Left ventricle myocardium inferior (tissue), 1 donor: ENCODE results near the gene ZNF80. TPM values are rescaled to one million over a fixed set of nuclear protein-coding genes. Genes with fewer than 3 reads are reported as not detected.

Source experiments
- DNase-seq: peaks from one replicate; pipeline ENCODE4 v3.0.0-alpha.2; 2020
- H3K27ac ChIP-seq: fragments of 200-600 bp; replicated peaks from 2 replicates; pipeline ENCODE4 v1.8.0; 2021
- H3K27me3 ChIP-seq: fragments of 200-600 bp; 2 replicates; pipeline ENCODE4 v1.8.0; 2021; ENCODE audit warnings: low read depth
- H3K36me3 ChIP-seq: fragments of 200-600 bp; 2 replicates; pipeline ENCODE4 v1.8.0; 2021
- H3K4me1 ChIP-seq: fragments of 200-600 bp; 2 replicates; pipeline ENCODE4 v1.8.0; 2021
- H3K4me3 ChIP-seq: fragments of 200-600 bp; 2 replicates; pipeline ENCODE4 v1.8.0; 2021; ENCODE audit warnings: mild to moderate bottlenecking, moderate library complexity
- H3K9me3 ChIP-seq: fragments of 200-600 bp; replicated peaks from 2 replicates; pipeline ENCODE4 v1.8.0; 2021
- CTCF ChIP-seq: fragments of 200-600 bp; IDR thresholded peaks from 2 replicates; pipeline ENCODE4 v1.8.0; 2021; ENCODE audit warnings: antibody characterized with exemption, mild to moderate bottlenecking, borderline replicate concordance
- intact Hi-C: fragments of 100-400 bp; cut with micrococcal nuclease; formaldehyde crosslinking; loops from one replicate; pipeline ENCODE4 v1.11.0; 2022
- total RNA-seq: library from RNA; stranded (reverse); fragmentation: NEBNext Ultra II Directional; extraction: Animal tissue kit (Norgen Biotek cat#: 25700); gene quantifications from one replicate; pipeline ENCODE4 v1.2.1, GENCODE V29; 2021
- donor health status: DM: no; HTN: yes; CAD: no; lungs with severe emphysema.

The ZNF80 gene
- total RNA-seq, 1 donor from 2014 or later = not detected

GRCh38 chr3:114272271-114272670 lies 34.9 kb upstream of the ZNF80 start:
- Histone ChIP-seq H3K27me3 (no peaks in the 10 kb centered on the region), H3K36me3 (no peaks in the 10 kb centered on the region), H3K4me1 (no peaks in the 10 kb centered on the region), H3K27ac (no peak overlapping the region), H3K9me3 (peaks cover 32% of the 10 kb centered on the region), H3K4me3 (no peak overlapping the region)
- no peak for DNase-seq
- TF ChIP-seq CTCF = no peak
- intact Hi-C loops = no loop called here

GRCh38 chr3:114270019-114270418 lies 32.6 kb upstream of the ZNF80 start:
- intact Hi-C loops = no loop called here
- Histone ChIP-seq H3K27ac (no peak overlapping the region), H3K9me3 (peaks cover 49% of the 10 kb centered on the region), H3K27me3 (no peaks in the 10 kb centered on the region), H3K36me3 (no peaks in the 10 kb centered on the region), H3K4me1 (no peaks in the 10 kb centered on the region), H3K4me3 (no peak overlapping the region)
- no peak for TF ChIP-seq CTCF
- no peak for DNase-seq

GRCh38 chr3:114260152-114260551 lies 22.8 kb upstream of the ZNF80 start:
- Histone ChIP-seq H3K27me3 (no peaks in the 10 kb centered on the region), H3K36me3 (no peaks in the 10 kb centered on the region), H3K9me3 (peaks cover 39% of the 10 kb centered on the region), H3K27ac (no peak overlapping the region), H3K4me1 (no peaks in the 10 kb centered on the region), H3K4me3 (no peak overlapping the region)
- intact Hi-C loops = no loop called here
- no peak for DNase-seq
- TF ChIP-seq CTCF = no peak

- Histone ChIP-seq H3K36me3 (no peaks in the 10 kb centered on the region), H3K4me3 (no peak overlapping the region), H3K9me3 (peaks cover 35% of the 10 kb centered on the region), H3K27me3 (no peaks in the 10 kb centered on the region), H3K4me1 (no peaks in the 10 kb centered on the region), H3K27ac (no peak overlapping the region)
- no peak for TF ChIP-seq CTCF
- no peak for DNase-seq
- intact Hi-C loops = no loop called here
These were observed 22.2 kb upstream of the ZNF80 start for GRCh38 chr3:114259566-114259965.

- intact Hi-C loops = no loop called here
- Histone ChIP-seq H3K4me1 (no peaks in the 10 kb centered on the region), H3K36me3 (no peaks in the 10 kb centered on the region), H3K9me3 (peaks cover 8% of the 10 kb centered on the region), H3K27ac (no peak overlapping the region), H3K27me3 (no peaks in the 10 kb centered on the region), H3K4me3 (no peak overlapping the region)
- no peak for DNase-seq
- TF ChIP-seq CTCF = no peak
These were observed 16.1 kb upstream of the ZNF80 start for GRCh38 chr3:114253505-114253904.

GRCh38 chr3:114252954-114253353 lies 15.6 kb upstream of the ZNF80 start:
- no peak overlapping the region for H3K27ac ChIP-seq
- H3K36me3 ChIP-seq = no peaks in the 10 kb centered on the region
- H3K9me3 ChIP-seq = peaks cover 3% of the 10 kb centered on the region
- no peak for TF ChIP-seq CTCF
- no peaks in the 10 kb centered on the region for H3K27me3 ChIP-seq
- no peak for DNase-seq
- intact Hi-C loops = no loop called here
- no peak overlapping the region for H3K4me3 ChIP-seq
- H3K4me1 ChIP-seq = no peaks in the 10 kb centered on the region
